Superior temporal gyrus (tissue), 1 donor: ENCODE results near the gene PML.

Source experiments
- DNase-seq: peaks from one replicate; pipeline ENCODE4 v3.0.0-alpha.2; 2016; ENCODE audit errors: extremely low spot score

Gene PML

GRCh38 chr15:73994413-73994883, at the start of gene PML:
Gene PML, plus strand, starts transcription at chr15:73994716. Its CDS starts 97 bp downstream, at chr15:73994813.
- peak; percentile 93 for DNase-seq

GRCh38 chr15:73945130-73945508, 49.4 kb upstream of the PML start:
- no peak for DNase-seq

- no peak for DNase-seq
These were observed 48.3 kb upstream of the PML start for GRCh38 chr15:73946046-73946721.

- no peak for DNase-seq
These were observed 47.6 kb upstream of the PML start for GRCh38 chr15:73946795-73947370.

- no peak for DNase-seq
These were observed 46.9 kb upstream of the PML start for GRCh38 chr15:73947651-73948050.

GRCh38 chr15:73948396-73948795, 46.1 kb upstream of the PML start:
- DNase-seq = no peak

- no peak for DNase-seq
These were observed 45.5 kb upstream of the PML start for GRCh38 chr15:73948982-73949381.

GRCh38 chr15:73949496-73949895, 45.0 kb upstream of the PML start:
- no peak for DNase-seq

- peak; percentile 3 for DNase-seq
These were observed 44.1 kb upstream of the PML start for GRCh38 chr15:73950479-73950830.

- DNase-seq = peak; percentile 85
These were observed 43.5 kb upstream of the PML start for GRCh38 chr15:73950831-73951561.

- no peak for DNase-seq
These were observed 42.9 kb upstream of the PML start for GRCh38 chr15:73951601-73952000.

- no peak for DNase-seq
These were observed 42.2 kb upstream of the PML start for GRCh38 chr15:73952171-73952912.

- no peak for DNase-seq
These were observed 41.4 kb upstream of the PML start for GRCh38 chr15:73952913-73953750.

GRCh38 chr15:73954188-73955145, 40.0 kb upstream of the PML start:
- no peak for DNase-seq

GRCh38 chr15:73955326-73955725, 39.2 kb upstream of the PML start:
- no peak for DNase-seq

GRCh38 chr15:73955861-73956742, 38.4 kb upstream of the PML start:
- no peak for DNase-seq

- no peak for DNase-seq
These were observed 37.8 kb upstream of the PML start for GRCh38 chr15:73956743-73957135.

- DNase-seq = no peak
These were observed 37.2 kb upstream of the PML start for GRCh38 chr15:73957276-73957675.

GRCh38 chr15:73957785-73958184, 36.7 kb upstream of the PML start:
- no peak for DNase-seq
